GM19099 (cell line): ENCODE results near the gene ACTN2.

Source experiments
- POLR2A ChIP-seq: IDR thresholded peaks from 3 replicates; pipeline ENCODE4 v1.6.1; 2011; ENCODE audit warnings: low read depth; ENCODE audit not compliant: insufficient read length; ENCODE audit errors: extremely low read depth

The ACTN2 gene

DNA sequence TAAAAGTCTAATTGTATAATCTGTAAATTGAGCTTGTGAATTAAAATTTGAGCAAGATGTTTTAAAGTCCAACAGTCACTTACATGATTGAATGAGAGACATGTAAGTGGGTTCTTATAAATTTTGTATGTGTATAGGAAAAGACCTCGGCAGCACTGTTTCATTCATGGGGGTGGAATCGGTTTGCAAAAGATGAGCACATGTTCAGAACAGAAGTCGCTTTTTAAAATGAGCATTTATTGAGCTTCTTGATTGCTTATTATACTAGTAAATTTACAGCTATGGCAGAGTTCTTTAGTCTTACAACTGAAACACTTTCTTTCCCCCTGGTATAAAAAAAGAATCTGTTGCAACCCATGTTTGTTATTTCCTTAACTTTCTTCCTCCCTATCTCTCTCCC is 33.9 kb downstream of the ACTN2 start:
- no peak for TF ChIP-seq POLR2A

DNA sequence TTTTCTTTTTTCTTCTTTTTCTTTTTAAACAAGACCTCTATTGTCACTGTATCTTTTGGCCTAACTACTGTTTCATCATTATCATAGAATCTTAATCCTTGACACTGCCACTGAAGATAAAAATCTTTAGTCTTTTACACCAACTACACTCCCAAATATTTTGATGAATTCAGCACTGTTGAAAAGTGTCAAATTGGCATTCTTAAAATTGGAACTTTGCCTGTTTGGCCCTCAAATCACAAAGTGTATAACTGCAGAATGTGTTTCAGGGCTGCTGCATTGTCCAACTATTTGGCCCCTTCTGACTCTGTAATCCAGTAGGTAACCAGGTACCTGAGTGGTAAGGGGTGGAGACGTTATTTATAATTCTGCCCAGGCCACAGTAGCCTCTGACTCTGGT is 34.3 kb downstream of the ACTN2 start:
- no peak for TF ChIP-seq POLR2A

DNA sequence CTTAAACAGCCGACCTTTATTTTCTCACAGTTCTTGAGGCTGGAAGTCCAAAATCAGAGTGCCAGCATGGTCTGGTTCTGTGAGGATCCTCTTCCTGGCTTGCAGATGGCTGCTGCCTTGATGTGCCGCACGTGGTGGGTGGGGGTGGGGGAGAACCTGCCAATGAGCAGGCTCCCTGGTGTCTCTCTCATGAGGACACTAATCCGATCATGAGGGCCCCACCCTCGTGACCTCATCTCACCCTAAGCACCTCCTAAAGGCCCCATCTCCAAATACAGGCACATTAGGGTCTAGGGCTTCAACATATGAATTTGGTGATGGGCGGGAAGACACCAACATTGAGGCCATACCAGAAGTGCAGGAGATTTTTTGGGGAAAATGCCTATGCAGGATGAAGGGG is 37.8 kb downstream of the ACTN2 start:
- no peak for TF ChIP-seq POLR2A

GRCh38 chr1:236724506-236724905 is 38.2 kb downstream of the ACTN2 start:
- TF ChIP-seq POLR2A, result no peak

- TF ChIP-seq POLR2A, result no peak
These were observed 39.4 kb downstream of the ACTN2 start for GRCh38 chr1:236725668-236726067.

GRCh38 chr1:236727521-236727920 is 41.2 kb downstream of the ACTN2 start:
- no peak for TF ChIP-seq POLR2A

GRCh38 chr1:236728752-236729151 is 42.5 kb downstream of the ACTN2 start:
- TF ChIP-seq POLR2A, result no peak

DNA sequence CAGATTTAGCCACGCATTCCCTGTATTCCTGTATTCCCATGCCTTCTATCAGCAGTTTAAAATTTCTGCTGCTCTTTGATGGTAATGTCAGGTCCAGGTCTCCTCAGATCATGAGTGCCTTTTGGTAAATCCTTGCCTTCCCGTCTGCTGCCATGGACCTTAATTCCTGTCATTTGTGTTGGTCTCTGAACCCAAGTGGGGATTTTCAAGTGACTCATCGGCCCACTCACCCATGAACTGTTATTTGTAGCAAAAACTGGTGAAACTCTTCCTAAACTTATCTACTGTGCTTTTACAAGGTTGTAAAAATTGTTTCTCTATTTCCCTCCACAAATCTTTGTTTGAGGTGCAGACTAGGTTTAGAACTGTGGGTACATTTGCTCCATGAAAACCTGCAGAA is 47.4 kb downstream of the ACTN2 start:
- no peak for TF ChIP-seq POLR2A

DNA sequence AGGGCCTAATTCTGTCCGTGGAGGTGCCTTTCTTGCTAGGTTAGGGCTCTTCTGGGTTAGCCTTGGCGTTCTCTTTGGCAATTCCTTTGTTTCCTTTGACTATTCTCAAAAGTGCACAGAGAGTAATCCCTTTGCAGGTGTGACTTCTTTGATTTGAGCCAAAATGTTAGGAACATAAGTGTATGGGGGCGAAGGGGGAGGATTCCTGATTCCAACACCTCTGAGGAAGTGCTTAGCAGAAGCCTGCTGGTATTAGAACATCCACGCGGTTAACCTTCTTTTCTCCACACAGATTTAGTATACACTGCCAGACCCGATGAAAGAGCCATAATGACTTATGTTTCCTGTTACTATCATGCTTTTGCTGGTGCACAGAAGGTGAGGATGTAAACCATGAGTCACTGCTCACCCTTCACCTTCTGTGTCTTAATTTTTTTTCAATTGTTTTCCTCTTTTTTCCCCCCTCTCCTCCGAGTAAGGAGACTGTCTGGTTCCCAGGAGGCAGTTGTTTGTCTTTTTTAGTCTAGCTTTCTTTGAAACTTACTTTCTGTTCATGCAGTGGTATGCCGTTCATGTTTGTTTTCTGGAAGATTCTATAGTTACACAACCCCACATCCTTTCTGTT is 48.0 kb downstream of the ACTN2 start:
- no peak for TF ChIP-seq POLR2A

DNA sequence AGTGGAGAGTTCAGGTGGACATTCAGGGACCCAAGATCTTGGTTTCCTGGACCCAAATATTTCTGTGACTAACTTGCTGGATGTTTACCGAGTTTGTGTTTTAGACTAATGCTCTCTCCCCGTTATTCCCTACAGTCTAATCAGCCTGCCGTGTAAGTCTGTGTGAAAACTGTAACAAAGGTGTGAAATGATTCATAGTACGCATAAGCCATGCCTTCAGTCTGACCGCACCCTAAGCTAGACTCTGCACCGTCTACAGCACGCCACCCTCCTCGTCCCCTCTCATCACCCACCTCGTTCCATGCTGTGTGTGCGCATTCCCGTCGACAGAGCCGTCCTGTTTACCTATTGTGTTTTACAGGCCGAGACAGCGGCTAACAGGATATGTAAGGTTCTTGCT is 50.5 kb downstream of the ACTN2 start:
- TF ChIP-seq POLR2A, result no peak

DNA sequence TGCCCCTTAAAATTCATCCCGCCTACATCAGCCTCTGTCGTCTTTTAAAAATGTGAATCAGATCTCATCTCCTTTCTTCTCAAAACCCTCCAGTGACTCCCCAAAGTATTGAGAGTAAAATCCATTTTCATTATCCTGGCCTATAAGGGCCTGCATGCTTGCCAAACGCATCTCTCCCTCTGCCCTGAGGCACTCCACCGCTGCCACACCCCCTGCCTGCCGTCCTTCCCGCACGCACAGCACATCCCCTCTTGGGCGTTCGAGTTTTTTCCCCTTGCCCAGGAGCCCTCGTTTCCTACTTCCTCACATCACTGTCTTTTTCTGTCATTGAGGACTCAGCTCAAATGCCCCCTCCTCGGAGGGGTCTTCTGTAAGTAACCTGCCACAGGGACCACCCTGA is 55.5 kb downstream of the ACTN2 start:
- no peak for TF ChIP-seq POLR2A

GRCh38 chr1:236742421-236743160 is 56.3 kb downstream of the ACTN2 start:
- TF ChIP-seq POLR2A, result no peak

- no peak for TF ChIP-seq POLR2A
These were observed 58.2 kb downstream of the ACTN2 start for GRCh38 chr1:236744533-236744932.

GRCh38 chr1:236746785-236747184 is 60.5 kb downstream of the ACTN2 start:
- no peak for TF ChIP-seq POLR2A

DNA sequence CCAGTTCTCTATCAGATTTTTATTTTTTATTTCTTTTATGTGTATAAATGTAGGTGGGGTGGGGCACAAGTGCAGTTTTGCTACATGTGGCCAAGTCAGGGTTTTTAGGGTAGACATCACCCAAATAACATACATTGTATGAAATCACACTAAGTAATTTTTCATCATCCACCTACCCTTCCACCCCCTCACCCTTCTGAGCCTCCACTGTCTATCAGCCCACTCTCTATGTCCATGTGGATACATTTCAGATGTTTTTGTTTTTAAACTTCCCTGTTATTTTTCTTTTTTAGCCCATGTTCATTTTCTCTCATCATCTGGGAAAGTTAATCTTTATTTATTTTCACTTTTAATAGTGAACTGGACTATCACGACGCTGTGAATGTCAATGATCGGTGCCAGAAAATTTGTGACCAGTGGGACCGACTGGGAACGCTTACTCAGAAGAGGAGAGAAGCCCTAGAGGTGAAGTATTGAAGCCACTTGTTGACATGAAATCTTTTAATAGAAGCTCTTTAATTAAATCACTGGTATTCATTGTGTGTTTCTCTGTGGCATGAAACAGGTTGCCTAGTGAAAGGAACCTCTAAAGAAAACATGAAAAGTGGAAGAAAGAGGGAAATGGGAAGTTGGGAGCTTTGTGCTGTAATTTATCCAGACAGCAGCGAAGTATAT is 61.1 kb downstream of the ACTN2 start:
- TF ChIP-seq POLR2A, result no peak

DNA sequence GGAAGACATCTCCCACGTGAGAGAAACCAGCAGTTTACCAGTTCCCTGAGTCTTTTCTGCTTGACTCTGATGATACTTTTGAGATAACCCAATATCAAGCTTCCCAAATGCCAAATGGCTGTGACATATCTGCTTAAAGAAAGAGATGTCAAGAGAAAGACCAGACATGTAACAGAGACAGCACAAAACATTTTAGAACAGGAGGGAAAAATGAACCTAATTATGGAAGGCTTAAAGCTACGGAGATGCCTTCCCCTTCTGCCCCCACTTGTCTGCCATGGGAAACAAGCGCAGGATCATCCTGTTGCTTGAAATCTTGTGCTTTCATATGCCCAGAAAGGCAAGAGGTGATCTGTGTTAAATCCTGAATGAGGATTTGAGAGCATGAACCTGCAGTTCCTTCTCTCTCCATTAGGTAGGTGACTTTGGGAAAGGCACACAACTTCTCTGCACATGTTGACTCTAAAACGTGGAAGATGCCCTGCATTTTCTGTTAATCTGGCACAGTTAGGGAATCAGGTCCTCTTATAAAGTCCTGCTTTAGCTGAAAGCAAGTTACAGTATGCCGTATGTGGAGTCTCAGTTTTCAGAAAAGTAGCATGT is 62.1 kb downstream of the ACTN2 start:
- no peak for TF ChIP-seq POLR2A
